Stimulated activated CD4-positive, alpha-beta T cell treated with anti-CD3 and anti-CD28 coated beads, Interleukin-4, amount 100 ng/mL, for 24 hours (primary cell): ENCODE measurements around the gene WASHC1.
A peak's percentile ranks its signal among the peaks of the same experiment; 100 is the strongest.
"Not testable (repeated sequence)": the region's sequence is repeated elsewhere in the genome, so short reads cannot be mapped to it uniquely, and the experiment has no call there.

ENCODE experiments used
- DNase-seq: peaks from one replicate; pipeline ENCODE4 v3.0.0-alpha.2; 2020

WASHC1 gene

GRCh38 chr9:11206-11605 lies 18.1 kb downstream of the WASHC1 start:
- DNase-seq = peak; percentile 75

- not testable (repeated sequence) for DNase-seq
Observed at GRCh38 chr9:10653-11053, 18.6 kb downstream of the WASHC1 start.

GRCh38 chr9:10207-10606 lies 19.0 kb downstream of the WASHC1 start:
- not testable (repeated sequence) for DNase-seq
